Effector memory CD4-positive, alpha-beta T cell (primary cell): ENCODE data around the gene CSN2.

ENCODE experiments used
- DNase-seq, 3 donors: peaks; one replicate each; pipeline ENCODE4 v3.0.0-alpha.2; 2020
- H3K27ac ChIP-seq: 2 replicates; pipeline ENCODE4 v1.7.0; 2013; ENCODE audit warnings: mild to moderate bottlenecking, low read length, moderate library complexity; ENCODE audit not compliant: insufficient read depth, poor library complexity, severe bottlenecking
- H3K27me3 ChIP-seq: replicated peaks from 2 replicates; pipeline ENCODE4 v1.7.0; 2013; ENCODE audit warnings: mild to moderate bottlenecking, low read length; ENCODE audit not compliant: insufficient read depth, control insufficient read depth, poor library complexity, severe bottlenecking
- H3K36me3 ChIP-seq: 2 replicates; pipeline ENCODE4 v1.7.0; 2013; ENCODE audit warnings: mild to moderate bottlenecking, low read length, moderate library complexity; ENCODE audit not compliant: control insufficient read depth, insufficient read depth
- H3K4me1 ChIP-seq: 2 replicates; pipeline ENCODE4 v1.7.0; 2013; ENCODE audit warnings: low read length, mild to moderate bottlenecking; ENCODE audit not compliant: control insufficient read depth, insufficient read depth, poor library complexity, severe bottlenecking
- H3K4me3 ChIP-seq: 2 replicates; pipeline ENCODE4 v1.7.0; 2013; ENCODE audit warnings: low read length, low read depth, mild to moderate bottlenecking; ENCODE audit not compliant: insufficient read depth, poor library complexity, severe bottlenecking
- H3K9me3 ChIP-seq: 2 replicates; pipeline ENCODE4 v1.7.0; 2013; ENCODE audit warnings: mild to moderate bottlenecking, low read length, moderate library complexity; ENCODE audit not compliant: control insufficient read depth
- total RNA-seq, 3 donors: gene quantifications; one replicate each; lab custom pipeline; 2026; lab: John Stamatoyannopoulos, UW

The CSN2 gene
- total RNA-seq, result 0 reads per million in 3 donors

GRCh38 chr4:69965628-69966027, at the start of gene CSN2:
Gene CSN2, minus strand, starts transcription at chr4:69965728. Its CDS starts 4,733 bp downstream, at chr4:69960995.
- no peak within 1 kb of the TSS for H3K4me3 ChIP-seq
- no peak within 1 kb of the TSS for H3K27ac ChIP-seq
- no peaks in the 10 kb centered on the region for H3K36me3 ChIP-seq
- H3K4me1 ChIP-seq, result no peaks in the 10 kb centered on the region
- H3K27me3 ChIP-seq, result no peaks in the 10 kb centered on the region
- DNase-seq, result no peak
- no peaks in the 10 kb centered on the region for H3K9me3 ChIP-seq

- H3K4me1 ChIP-seq, result no peaks in the 10 kb centered on the region
- H3K27me3 ChIP-seq, result no peaks in the 10 kb centered on the region
- no peak overlapping the region for H3K4me3 ChIP-seq
- no peak overlapping the region for H3K27ac ChIP-seq
- H3K36me3 ChIP-seq, result no peaks in the 10 kb centered on the region
- no peaks in the 10 kb centered on the region for H3K9me3 ChIP-seq
- no peak for DNase-seq
These were observed 43.2 kb upstream of the CSN2 start for GRCh38 chr4:70008771-70009170.

GRCh38 chr4:70002507-70002906, 37.0 kb upstream of the CSN2 start:
- no peaks in the 10 kb centered on the region for H3K36me3 ChIP-seq
- H3K4me3 ChIP-seq, result no peak overlapping the region
- no peaks in the 10 kb centered on the region for H3K9me3 ChIP-seq
- no peaks in the 10 kb centered on the region for H3K27me3 ChIP-seq
- H3K4me1 ChIP-seq, result no peaks in the 10 kb centered on the region
- no peak overlapping the region for H3K27ac ChIP-seq
- no peak for DNase-seq

- no peak for DNase-seq
- no peaks in the 10 kb centered on the region for H3K9me3 ChIP-seq
- H3K4me3 ChIP-seq, result no peak overlapping the region
- H3K27me3 ChIP-seq, result no peaks in the 10 kb centered on the region
- H3K4me1 ChIP-seq, result no peaks in the 10 kb centered on the region
- H3K27ac ChIP-seq, result no peak overlapping the region
- H3K36me3 ChIP-seq, result no peaks in the 10 kb centered on the region
These were observed 35.2 kb upstream of the CSN2 start for GRCh38 chr4:70000711-70001110.

GRCh38 chr4:69999420-69999819, 33.9 kb upstream of the CSN2 start:
- no peak overlapping the region for H3K27ac ChIP-seq
- no peaks in the 10 kb centered on the region for H3K27me3 ChIP-seq
- H3K36me3 ChIP-seq, result no peaks in the 10 kb centered on the region
- no peaks in the 10 kb centered on the region for H3K4me1 ChIP-seq
- H3K9me3 ChIP-seq, result no peaks in the 10 kb centered on the region
- DNase-seq, result no peak
- no peak overlapping the region for H3K4me3 ChIP-seq

GRCh38 chr4:69995526-69996016, 30.0 kb upstream of the CSN2 start, which contains the start of gene STATH:
Gene STATH, plus strand, starts transcription at chr4:69995966. Its CDS starts 2,472 bp downstream, at chr4:69998438.
- Histone ChIP-seq H3K27me3 (no peaks in the 10 kb centered on the region), H3K27ac (no peak within 1 kb of the TSS), H3K9me3 (no peaks in the 10 kb centered on the region), H3K4me1 (no peaks in the 10 kb centered on the region), H3K36me3 (no peaks in the 10 kb centered on the region), H3K4me3 (no peak within 1 kb of the TSS)
- DNase-seq, result no peak

GRCh38 chr4:69994782-69995181, 29.3 kb upstream of the CSN2 start:
- H3K27ac ChIP-seq, result no peak overlapping the region
- H3K4me3 ChIP-seq, result no peak overlapping the region
- DNase-seq, result no peak
- H3K4me1 ChIP-seq, result no peaks in the 10 kb centered on the region
- no peaks in the 10 kb centered on the region for H3K9me3 ChIP-seq
- no peaks in the 10 kb centered on the region for H3K36me3 ChIP-seq
- no peaks in the 10 kb centered on the region for H3K27me3 ChIP-seq

GRCh38 chr4:69991016-69991415, 25.5 kb upstream of the CSN2 start:
- no peak for DNase-seq

GRCh38 chr4:69986663-69987062, 21.1 kb upstream of the CSN2 start:
- no peaks in the 10 kb centered on the region for H3K36me3 ChIP-seq
- H3K4me3 ChIP-seq, result no peak overlapping the region
- H3K4me1 ChIP-seq, result no peaks in the 10 kb centered on the region
- no peaks in the 10 kb centered on the region for H3K9me3 ChIP-seq
- no peak for DNase-seq
- no peak overlapping the region for H3K27ac ChIP-seq
- no peaks in the 10 kb centered on the region for H3K27me3 ChIP-seq

More at GRCh38 chr4:69991016-69991415, 25.5 kb upstream of the CSN2 start:
- H3K9me3 ChIP-seq, result no peaks in the 10 kb centered on the region
- no peaks in the 10 kb centered on the region for H3K27me3 ChIP-seq
- no peak overlapping the region for H3K27ac ChIP-seq
- no peak overlapping the region for H3K4me3 ChIP-seq
- H3K4me1 ChIP-seq, result no peaks in the 10 kb centered on the region
- H3K36me3 ChIP-seq, result no peaks in the 10 kb centered on the region

GRCh38 chr4:69984030-69984443, 18.5 kb upstream of the CSN2 start:
- no peak overlapping the region for H3K4me3 ChIP-seq
- H3K4me1 ChIP-seq, result no peaks in the 10 kb centered on the region
- H3K9me3 ChIP-seq, result no peaks in the 10 kb centered on the region
- DNase-seq, result no peak
- H3K36me3 ChIP-seq, result no peaks in the 10 kb centered on the region
- no peak overlapping the region for H3K27ac ChIP-seq
- no peaks in the 10 kb centered on the region for H3K27me3 ChIP-seq
